A549 (cell line): ENCODE results near the gene HLA-G. TPM values are rescaled to one million over a fixed set of nuclear protein-coding genes. Genes with fewer than 3 reads are reported as not detected.

ENCODE experiments used
- ATAC-seq, 2 experiments: fragments of 200-7000 bp in 1 of 2; fragments of >200 bp in 1 of 2; cut with Nextera tagmentation in 1 of 2; cut with Tn5 transposase in 1 of 2; 3 replicates each; pipeline versions ENCODE4 v1.8.0 to v1.9.1; 2018 to 2020; ENCODE audit warnings: mild to moderate bottlenecking in 1 of 2, moderate library complexity in 1 of 2
- CTCF ChIA-PET: fragments of 300-600 bp; sonication (Branson Sonifier 250); formaldehyde crosslinking; extraction: SDS; loops from one replicate; lab custom pipeline; 2021; ENCODE audit warnings: antibody characterized with exemption, inconsistent platforms; lab: Yijun Ruan, JAX
- POLR2A ChIA-PET: fragments of 350-600 bp; formaldehyde crosslinking; extraction: SDS; loops from one replicate; lab custom pipeline; 2021; ENCODE audit warnings: antibody characterized with exemption, inconsistent platforms; lab: Yijun Ruan, JAX
- DNase-seq, 2 experiments: peaks; one replicate each; pipeline versions ENCODE4 v3.0.0 to v3.0.0-alpha.2; 2011 to 2016; ENCODE audit warnings: low read depth in 1 of 2, low spot score in 1 of 2
- FAIRE-seq: peaks from 2 replicates; lab custom pipeline; 2011; peaks lifted over from hg19 to GRCh38; lab: Jason Lieb, UNC
- H3K27ac ChIP-seq, 2 experiments: fragments of >200 bp; sonication (Bioruptor Twin); formaldehyde crosslinking; 3 replicates each; pipeline ENCODE4 v1.5.1; 2016 to 2017
- H3K4me1 ChIP-seq: fragments of >200 bp; sonication (Bioruptor Twin); formaldehyde crosslinking; 3 replicates; pipeline ENCODE4 v1.6.1; 2016
- H3K4me2 ChIP-seq: fragments of >200 bp; sonication (Bioruptor Twin); formaldehyde crosslinking; 3 replicates; pipeline ENCODE4 v1.6.1; 2016
- H3K4me3 ChIP-seq: fragments of >200 bp; sonication (Bioruptor Twin); formaldehyde crosslinking; 3 replicates; pipeline ENCODE4 v1.5.1; 2016
- H3K9me3 ChIP-seq: fragments of >200 bp; sonication (Bioruptor Twin); formaldehyde crosslinking; 3 replicates; pipeline ENCODE4 v1.6.1; 2016
- CBX8 ChIP-seq: fragments of 200-600 bp; sonication (generic); IDR thresholded peaks from 2 replicates; pipeline ENCODE4 v1.6.1; 2016
- E2F6 ChIP-seq: IDR thresholded peaks from 2 replicates; pipeline ENCODE4 v1.6.1; 2012; ENCODE audit warnings: low read depth, borderline replicate concordance
- EHMT2 ChIP-seq: fragments of 200-600 bp; sonication (generic); IDR thresholded peaks from 2 replicates; pipeline ENCODE4 v1.6.1; 2016; ENCODE audit warnings: antibody characterized with exemption, low read depth, mild to moderate bottlenecking, moderate library complexity
- FOSB ChIP-seq: fragments of 250-450 bp; sonication (Bioruptor Pico); IDR thresholded peaks from 2 replicates; pipeline ENCODE4 v1.5.0; 2020; ENCODE audit warnings: mild to moderate bottlenecking, moderate library complexity
- FOSL2 ChIP-seq, 2 experiments: fragments of 450-650 bp in 1 of 2; fragments of >200 bp in 1 of 2; sonication (Bioruptor Twin) in 1 of 2; formaldehyde crosslinking; IDR thresholded peaks; 2 replicates each; pipeline versions ENCODE4 v1.5.0 to v1.6.1; 2016 to 2020; ENCODE audit warnings: mild to moderate bottlenecking in 1 of 2, moderate library complexity in 1 of 2
- GATA3 ChIP-seq: IDR thresholded peaks from 2 replicates; pipeline ENCODE4 v1.6.1; 2012; ENCODE audit warnings: borderline replicate concordance
- KDM1A ChIP-seq: fragments of 200-600 bp; sonication (generic); IDR thresholded peaks from 2 replicates; pipeline ENCODE4 v1.6.1; 2016; ENCODE audit warnings: low read depth, mild to moderate bottlenecking
- MAX ChIP-seq: IDR thresholded peaks from 2 replicates; pipeline ENCODE4 v1.6.1; 2012
- NR3C1 ChIP-seq: fragments of >200 bp; sonication (Bioruptor Twin); formaldehyde crosslinking; IDR thresholded peaks from 3 replicates; pipeline ENCODE4 v1.6.1; 2017
- PHF8 ChIP-seq: fragments of 200-600 bp; sonication (generic); IDR thresholded peaks from 2 replicates; pipeline ENCODE4 v1.6.1; 2016; ENCODE audit warnings: low read depth, mild to moderate bottlenecking, antibody characterized with exemption, moderate library complexity, borderline replicate concordance
- RARB ChIP-seq: fragments of 250-450 bp; sonication (Bioruptor Pico); IDR thresholded peaks from 2 replicates; pipeline ENCODE4 v1.8.0; 2021; ENCODE audit warnings: mild to moderate bottlenecking, moderate library complexity
- ZFP36 ChIP-seq: fragments of 450-650 bp; IDR thresholded peaks from 2 replicates; pipeline ENCODE4 v1.6.1; 2014; ENCODE audit warnings: borderline replicate concordance; ENCODE audit not compliant: partially characterized antibody
- ZNF302 ChIP-seq: fragments of 250-450 bp; sonication (Bioruptor Pico); IDR thresholded peaks from 2 replicates; pipeline ENCODE4 v1.9.0; 2021; ENCODE audit warnings: inconsistent platforms, mild to moderate bottlenecking, moderate library complexity
- WGBS: methylation state at CpG from one replicate; pipeline ENCODE4 v1.1.6; 2017; ENCODE audit errors: missing lambda C conversion rate; 5-methylcytosine and 5-hydroxymethylcytosine counted together
- polyA plus RNA-seq, 4 experiments: library from polyadenylated mRNA; depleted of rRNA in 3 of 4; stranded (reverse); fragments of >200 nt; fragmentation: RNase III in 1 of 4; extraction: RNeasy Plus Mini Kit Qiagen cat#74134 plus additional on column Dnase treatment in 1 of 4; gene quantifications; 2 replicates in 3 of 4; 3 replicates in 1 of 4; pipeline ENCODE4 v1.2.3, GENCODE V29; 2011 to 2017
- TF ChIP-seq, protein P1 (sequence below): fragments of 250-450 bp; sonication (Bioruptor Pico); IDR thresholded peaks from 2 replicates; pipeline ENCODE4 v1.5.0; 2020; ENCODE audit warnings: low read depth, mild to moderate bottlenecking, moderate library complexity
- TF ChIP-seq, protein P2 (sequence below): fragments of 200-600 bp; sonication (generic); IDR thresholded peaks from 2 replicates; pipeline ENCODE4 v1.6.1; 2016; ENCODE audit warnings: antibody characterized with exemption, mild to moderate bottlenecking, moderate library complexity
- TF ChIP-seq, protein P3 (sequence below): fragments of 250-450 bp; sonication (Bioruptor Pico); IDR thresholded peaks from 2 replicates; pipeline ENCODE4 v1.5.0; 2021; ENCODE audit warnings: mild to moderate bottlenecking, moderate library complexity, borderline replicate concordance

The HLA-G gene
- polyA plus RNA-seq, 2 of the 4 experiments (the other 2 are of a cell fraction) = 0.06 TPM; not detected in 1

- ChIA-PET POLR2A (no interaction called here), CTCF (no interaction called here)
- H3K4me2 ChIP-seq = peak overlapping the region; percentile 87
- H3K4me3 ChIP-seq = peak overlapping the region; percentile 55
- H3K4me1 ChIP-seq = no peaks in the 10 kb centered on the region
- WGBS = 35% methylated on average over 4 of the region's 11 CpGs
- FAIRE-seq (no peak), DNase-seq (no peak), ATAC-seq (peak; percentile 30 to 57; a peak in 3 of 6 replicates)
- no peaks in the 10 kb centered on the region; the same call in 2 of the 3 replicates for H3K9me3 ChIP-seq
- H3K27ac ChIP-seq = no peak overlapping the region
- TF ChIP-seq CBX8 (no peak), MAX (no peak), GATA3 (no peak), KDM1A (no peak), EHMT2 (no peak), E2F6 (no peak), RARB (CRISPR knock-in tag) (no peak), ZFP36 (no peak)
- TF ChIP-seq, protein P1, sequence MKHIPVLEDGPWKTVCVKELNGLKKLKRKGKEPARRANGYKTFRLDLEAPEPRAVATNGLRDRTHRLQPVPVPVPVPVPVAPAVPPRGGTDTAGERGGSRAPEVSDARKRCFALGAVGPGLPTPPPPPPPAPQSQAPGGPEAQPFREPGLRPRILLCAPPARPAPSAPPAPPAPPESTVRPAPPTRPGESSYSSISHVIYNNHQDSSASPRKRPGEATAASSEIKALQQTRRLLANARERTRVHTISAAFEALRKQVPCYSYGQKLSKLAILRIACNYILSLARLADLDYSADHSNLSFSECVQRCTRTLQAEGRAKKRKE (CRISPR knock-in tag) = no peak
Observed at GRCh38 chr6:29793036-29793356, 34.6 kb upstream of the HLA-G start.

GRCh38 chr6:29793796-29794195 is 33.8 kb upstream of the HLA-G start:
- 31% methylated on average over 3 of the region's 3 CpGs for WGBS
- no peak for ATAC-seq
- Histone ChIP-seq H3K4me3 (no peak overlapping the region), H3K27ac (no peak overlapping the region), H3K4me1 (no peaks in the 10 kb centered on the region), H3K9me3 (no peaks in the 10 kb centered on the region), H3K4me2 (no peak overlapping the region)
- ChIA-PET POLR2A (no interaction called here), CTCF (interaction anchor here (1.1 kb wide), 1 partner anchor 337 kb away, joined by 3 read pairs; no protein-coding TSS in a partner anchor)
- no peak for DNase-seq
- FAIRE-seq = no peak
- no peak for TF ChIP-seq FOSL2 (IDR thresholded peaks at IDR 0.05)
- TF ChIP-seq FOSL2 (CRISPR knock-in tag; IDR thresholded peaks at IDR 0.05) = no peak
- TF ChIP-seq, protein P2, sequence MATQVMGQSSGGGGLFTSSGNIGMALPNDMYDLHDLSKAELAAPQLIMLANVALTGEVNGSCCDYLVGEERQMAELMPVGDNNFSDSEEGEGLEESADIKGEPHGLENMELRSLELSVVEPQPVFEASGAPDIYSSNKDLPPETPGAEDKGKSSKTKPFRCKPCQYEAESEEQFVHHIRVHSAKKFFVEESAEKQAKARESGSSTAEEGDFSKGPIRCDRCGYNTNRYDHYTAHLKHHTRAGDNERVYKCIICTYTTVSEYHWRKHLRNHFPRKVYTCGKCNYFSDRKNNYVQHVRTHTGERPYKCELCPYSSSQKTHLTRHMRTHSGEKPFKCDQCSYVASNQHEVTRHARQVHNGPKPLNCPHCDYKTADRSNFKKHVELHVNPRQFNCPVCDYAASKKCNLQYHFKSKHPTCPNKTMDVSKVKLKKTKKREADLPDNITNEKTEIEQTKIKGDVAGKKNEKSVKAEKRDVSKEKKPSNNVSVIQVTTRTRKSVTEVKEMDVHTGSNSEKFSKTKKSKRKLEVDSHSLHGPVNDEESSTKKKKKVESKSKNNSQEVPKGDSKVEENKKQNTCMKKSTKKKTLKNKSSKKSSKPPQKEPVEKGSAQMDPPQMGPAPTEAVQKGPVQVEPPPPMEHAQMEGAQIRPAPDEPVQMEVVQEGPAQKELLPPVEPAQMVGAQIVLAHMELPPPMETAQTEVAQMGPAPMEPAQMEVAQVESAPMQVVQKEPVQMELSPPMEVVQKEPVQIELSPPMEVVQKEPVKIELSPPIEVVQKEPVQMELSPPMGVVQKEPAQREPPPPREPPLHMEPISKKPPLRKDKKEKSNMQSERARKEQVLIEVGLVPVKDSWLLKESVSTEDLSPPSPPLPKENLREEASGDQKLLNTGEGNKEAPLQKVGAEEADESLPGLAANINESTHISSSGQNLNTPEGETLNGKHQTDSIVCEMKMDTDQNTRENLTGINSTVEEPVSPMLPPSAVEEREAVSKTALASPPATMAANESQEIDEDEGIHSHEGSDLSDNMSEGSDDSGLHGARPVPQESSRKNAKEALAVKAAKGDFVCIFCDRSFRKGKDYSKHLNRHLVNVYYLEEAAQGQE = no peak
- TF ChIP-seq, protein P3, sequence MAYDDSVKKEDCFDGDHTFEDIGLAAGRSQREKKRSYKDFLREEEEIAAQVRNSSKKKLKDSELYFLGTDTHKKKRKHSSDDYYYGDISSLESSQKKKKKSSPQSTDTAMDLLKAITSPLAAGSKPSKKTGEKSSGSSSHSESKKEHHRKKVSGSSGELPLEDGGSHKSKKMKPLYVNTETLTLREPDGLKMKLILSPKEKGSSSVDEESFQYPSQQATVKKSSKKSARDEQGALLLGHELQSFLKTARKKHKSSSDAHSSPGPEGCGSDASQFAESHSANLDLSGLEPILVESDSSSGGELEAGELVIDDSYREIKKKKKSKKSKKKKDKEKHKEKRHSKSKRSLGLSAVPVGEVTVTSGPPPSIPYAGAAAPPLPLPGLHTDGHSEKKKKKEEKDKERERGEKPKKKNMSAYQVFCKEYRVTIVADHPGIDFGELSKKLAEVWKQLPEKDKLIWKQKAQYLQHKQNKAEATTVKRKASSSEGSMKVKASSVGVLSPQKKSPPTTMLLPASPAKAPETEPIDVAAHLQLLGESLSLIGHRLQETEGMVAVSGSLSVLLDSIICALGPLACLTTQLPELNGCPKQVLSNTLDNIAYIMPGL (CRISPR knock-in tag) = no peak

- ATAC-seq = no peak
- no peak for DNase-seq
- no peak overlapping the region for H3K4me2 ChIP-seq
- WGBS = 28% methylated on average over 2 of the region's 2 CpGs
- POLR2A ChIA-PET = no interaction called here
- no peak overlapping the region for H3K4me3 ChIP-seq
- CTCF ChIA-PET = no interaction called here
- TF ChIP-seq ZNF302 (CRISPR knock-in tag) (no peak), NR3C1 (no peak), EHMT2 (no peak), FOSB (CRISPR knock-in tag) (no peak), PHF8 (no peak)
- TF ChIP-seq, protein P3 (CRISPR knock-in tag) = no peak
- TF ChIP-seq, all 56 proteins: peak for 0
- no peak overlapping the region for H3K27ac ChIP-seq
- H3K9me3 ChIP-seq = no peaks in the 10 kb centered on the region
- no peaks in the 10 kb centered on the region for H3K4me1 ChIP-seq
- FAIRE-seq = no peak
Observed at GRCh38 chr6:29796026-29796425, 31.6 kb upstream of the HLA-G start.
